Lower lobe of right lung (tissue), 2 donors: ENCODE results near the gene ITGA11. TPM values are rescaled to one million over a fixed set of nuclear protein-coding genes. Genes with fewer than 3 reads are reported as not detected.

Experiments used
- ATAC-seq, 2 donors: fragments of 200-7000 bp; cut with Tn5 transposase; one replicate each; pipeline ENCODE4 v1.9.1; 2020 to 2022; ENCODE audit warnings: mild to moderate bottlenecking in 2 of 2, moderate library complexity in 2 of 2
- DNase-seq: peaks from one replicate; pipeline ENCODE4 v3.0.0-alpha.2; 2020
- H3K27ac ChIP-seq: fragments of 200-600 bp; one replicate; pipeline ENCODE4 v1.8.0; 2022
- H3K27me3 ChIP-seq: fragments of 200-600 bp; one replicate; pipeline ENCODE4 v1.8.0; 2022; ENCODE audit warnings: low read depth
- H3K36me3 ChIP-seq: fragments of 200-600 bp; one replicate; pipeline ENCODE4 v1.8.0; 2022; ENCODE audit warnings: mild to moderate bottlenecking
- H3K4me1 ChIP-seq: fragments of 200-600 bp; one replicate; pipeline ENCODE4 v1.8.0; 2022
- H3K4me3 ChIP-seq: fragments of 200-600 bp; one replicate; pipeline ENCODE4 v1.8.0; 2022; ENCODE audit warnings: mild to moderate bottlenecking
- H3K9me3 ChIP-seq: fragments of 200-600 bp; one replicate; pipeline ENCODE4 v1.8.0; 2022
- CTCF ChIP-seq: fragments of 200-600 bp; IDR thresholded peaks from one replicate; pipeline ENCODE4 v1.8.0; 2022; ENCODE audit warnings: antibody characterized with exemption, mild to moderate bottlenecking
- intact Hi-C: fragments of 100-400 bp; cut with DNase I; formaldehyde crosslinking; loops from one replicate; pipeline ENCODE4 v1.11.0; 2022
- total RNA-seq: library from RNA; stranded (reverse); fragmentation: NEBNext Ultra II Directional; extraction: Animal tissue kit (Norgen Biotek cat#: 25700); gene quantifications from one replicate; pipeline ENCODE4 v1.2.1, GENCODE V29; 2021
- donor health status: DM: no; HTN: yes; CAD: no; lungs with severe emphysema.

The ITGA11 gene
- total RNA-seq, 1 donor from 2014 or later, result 2.7 TPM

GRCh38 chr15:68307131-68307928 lies 124.6 kb downstream of the ITGA11 start:
- no peaks in the 10 kb centered on the region for H3K27me3 ChIP-seq
- intact Hi-C loops, result loop anchor here (10.0 kb wide), 1 partner anchor 77 kb away; no protein-coding TSS in a partner anchor
- H3K36me3 ChIP-seq, result no peaks in the 10 kb centered on the region
- ATAC-seq (no peak), DNase-seq (no peak)
- no peak for TF ChIP-seq CTCF
- no peak overlapping the region for H3K27ac ChIP-seq
- no peaks in the 10 kb centered on the region for H3K9me3 ChIP-seq
- H3K4me3 ChIP-seq, result no peak overlapping the region
- no peaks in the 10 kb centered on the region for H3K4me1 ChIP-seq

- no peak for TF ChIP-seq CTCF
- intact Hi-C loops, result loop anchor here (10.0 kb wide), 1 partner anchor 79 kb away; no protein-coding TSS in a partner anchor
- H3K36me3 ChIP-seq, result no peaks in the 10 kb centered on the region
- no peak for DNase-seq
- no peak for ATAC-seq
- H3K27me3 ChIP-seq, result no peaks in the 10 kb centered on the region
- no peaks in the 10 kb centered on the region for H3K4me1 ChIP-seq
- no peaks in the 10 kb centered on the region for H3K9me3 ChIP-seq
- no peak overlapping the region for H3K4me3 ChIP-seq
- H3K27ac ChIP-seq, result no peak overlapping the region
Observed at GRCh38 chr15:68305420-68305871, 126.5 kb downstream of the ITGA11 start.

GRCh38 chr15:68304589-68305337 lies 127.2 kb downstream of the ITGA11 start:
- no peak for DNase-seq
- Histone ChIP-seq H3K27ac (no peak overlapping the region), H3K4me3 (no peak overlapping the region), H3K9me3 (no peaks in the 10 kb centered on the region), H3K36me3 (no peaks in the 10 kb centered on the region), H3K27me3 (no peaks in the 10 kb centered on the region), H3K4me1 (peaks cover 5% of the 10 kb centered on the region)
- no peak for TF ChIP-seq CTCF
- no peak for ATAC-seq
- intact Hi-C loops, result loop anchor here (10.0 kb wide), 1 partner anchor 80 kb away; no protein-coding TSS in a partner anchor

- H3K9me3 ChIP-seq, result no peaks in the 10 kb centered on the region
Observed at GRCh38 chr15:68303560-68304436, 128.2 kb downstream of the ITGA11 start.

More at GRCh38 chr15:68303560-68304436, 128.2 kb downstream of the ITGA11 start:
- ATAC-seq (no peak), DNase-seq (no peak)
- TF ChIP-seq CTCF, result no peak
- H3K36me3 ChIP-seq, result no peaks in the 10 kb centered on the region
- no peak overlapping the region for H3K4me3 ChIP-seq
- H3K4me1 ChIP-seq, result peaks cover 13% of the 10 kb centered on the region
- no peaks in the 10 kb centered on the region for H3K27me3 ChIP-seq
- no peak overlapping the region for H3K27ac ChIP-seq
- intact Hi-C loops, result loop anchor here (10.0 kb wide), 1 partner anchor 81 kb away; no protein-coding TSS in a partner anchor
